Measurements from ENCODE around the gene NDUFAB1. TPM values are rescaled to one million over a fixed set of nuclear protein-coding genes. Genes with fewer than 3 reads are reported as not detected.

Gene NDUFAB1
- total and polyA plus RNA-seq, 2 of the 13 experiments (the other 11 are each of a cell fraction or from before 2014, with no cell fraction given), result 221 to 601 TPM

DNA sequence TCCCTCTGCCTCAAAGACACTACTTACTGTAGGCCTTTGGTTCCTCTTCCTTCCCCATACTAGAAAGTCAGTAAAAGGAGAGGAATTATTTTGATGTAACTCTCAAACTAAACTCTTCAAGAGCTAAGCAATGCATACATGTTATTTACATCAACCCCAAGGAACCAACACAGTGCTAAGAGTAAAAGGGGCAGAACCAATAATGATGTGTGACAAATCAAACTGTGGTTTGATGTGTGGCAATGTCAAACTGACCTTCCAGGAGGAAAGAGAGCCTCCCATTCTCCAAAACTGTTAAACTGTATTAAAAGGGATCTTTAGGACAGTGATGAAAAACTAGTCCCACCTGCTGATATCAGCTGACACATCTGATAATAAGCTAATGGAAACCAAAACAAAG is 15.7 kb downstream of the NDUFAB1 start:
- DNase-seq (ENCODE audit: low spot score), result no peak
- no TSS peak for BruUV-seq (replicated peaks)
- Histone ChIP-seq H3K9me3 (ENCODE audit: low read length) (no peaks in the 10 kb centered on the region), H3K79me2 (ENCODE audit: insufficient read depth, low read length) (no peaks in the 10 kb centered on the region), H3K36me3 (replicated peaks in 1 of 2; ENCODE audit: control insufficient read depth in 1 of 2, insufficient read depth in 2 of 2, low read length in 2 of 2) (peaks cover 31 to 65% of the 10 kb centered on the region in 2 experiments), H3K4me3 (replicated peaks in 1 of 3; ENCODE audit: insufficient read depth in 1 of 3, low read depth in 2 of 3, low read length in 3 of 3) (no peak overlapping the region), H3K27me3 (ENCODE audit: control insufficient read depth in 1 of 2, insufficient read depth in 2 of 2, low read length in 2 of 2) (no peaks in the 10 kb centered on the region), H3K27ac (ENCODE audit: extremely low read length, insufficient read depth, low read length) (no peak overlapping the region), H3K9ac (ENCODE audit: insufficient read depth, low read depth, low read length) (no peak overlapping the region), H3K4me2 (ENCODE audit: low read depth, low read length) (no peak overlapping the region), H4K20me1 (ENCODE audit: insufficient read depth, low read length) (peaks cover 5% of the 10 kb centered on the region; the same call in 1 of the 2 replicates), H3K4me1 (ENCODE audit: insufficient read depth, low read length) (no peaks in the 10 kb centered on the region), H2AFZ (ENCODE audit: low read length) (no peak overlapping the region)
- TF ChIP-seq POLR2AphosphoS5 (IDR thresholded peaks at IDR 0.05; ENCODE audit: low read depth, low read length), result peak; percentile 25
- TF ChIP-seq RBM22 (optimal IDR thresholded peaks at IDR 0.05; ENCODE audit: low read length), result peak; percentile 83
- TF ChIP-seq POLR2AphosphoS2 (IDR thresholded peaks at IDR 0.05; ENCODE audit: low read depth, low read length), result peak; percentile 58; the same call in 1 of the 2 replicates
- peak; percentile 2 to 19; a peak in 1 of 4 replicates for TF ChIP-seq POLR2A (IDR thresholded peaks at IDR 0.05; ENCODE audit: insufficient read depth in 1 of 2, low read depth in 2 of 2, low read length in 2 of 2)
- TF ChIP-seq SRSF4 (IDR thresholded peaks at IDR 0.05; ENCODE audit: low read depth, low read length, poor library complexity, severe bottlenecking), result no peak
- no peak for TF ChIP-seq PHB2 (IDR thresholded peaks at IDR 0.05; ENCODE audit: partially characterized antibody)
- TF ChIP-seq POLR2G (IDR thresholded peaks at IDR 0.05; ENCODE audit: low read depth, low read length), result peak; percentile 2; the same call in 1 of the 2 replicates
- no peak for TF ChIP-seq ZNF382 (CRISPR knock-in tag; IDR thresholded peaks at IDR 0.05; ENCODE audit: borderline replicate concordance)
- CTCF ChIA-PET (ENCODE audit: low intra/inter-chr PET ratio, low total read pairs), result no interaction called here
- FAIRE-seq, result no peak
- intact Hi-C loops (cut with micrococcal nuclease; ENCODE audit: unreplicated experiment), result no loop called here
- ATAC-seq, result no peak
- in situ Hi-C loops (cut with HindIII; ENCODE audit: extremely low pct_ligation_motif_present, low pct_unique_long_range_greater_than_20kb), result no loop called here
- POLR2A ChIA-PET, result interaction anchor here (0.7 to 1.5 kb wide), 2 partner anchors 16 to 51 kb away, joined by 3 read pairs; no protein-coding TSS in a partner anchor

GRCh38 chr16:23579371-23579770 is 16.7 kb downstream of the NDUFAB1 start:
- DNase-seq (ENCODE audit: low spot score) (no peak), ATAC-seq (no peak), FAIRE-seq (no peak)
- H4K20me1 ChIP-seq (ENCODE audit: insufficient read depth, low read length), result 0 out of 2 replicates have a peak, but pooled peaks cover 5% of the 10 kb centered on the region
- no peak overlapping the region for H2AFZ ChIP-seq (ENCODE audit: low read length)
- no TSS peak for BruUV-seq (replicated peaks)
- H3K4me1 ChIP-seq (ENCODE audit: insufficient read depth, low read length), result no peaks in the 10 kb centered on the region
- no peak overlapping the region for H3K9ac ChIP-seq (ENCODE audit: insufficient read depth, low read depth, low read length)
- CTCF ChIA-PET (ENCODE audit: low intra/inter-chr PET ratio, low total read pairs), result no interaction called here
- H3K36me3 ChIP-seq (replicated peaks in 1 of 2; ENCODE audit: control insufficient read depth in 1 of 2, insufficient read depth in 2 of 2, low read length in 2 of 2), result peaks cover 29 to 58% of the 10 kb centered on the region in 2 experiments
- H3K4me3 ChIP-seq (replicated peaks in 1 of 3; ENCODE audit: insufficient read depth in 1 of 3, low read depth in 2 of 3, low read length in 3 of 3), result no peak overlapping the region
- no peaks in the 10 kb centered on the region for H3K27me3 ChIP-seq (ENCODE audit: control insufficient read depth in 1 of 2, insufficient read depth in 2 of 2, low read length in 2 of 2)
- no peak overlapping the region for H3K27ac ChIP-seq (ENCODE audit: extremely low read length, insufficient read depth, low read length)
- H3K4me2 ChIP-seq (ENCODE audit: low read depth, low read length), result no peak overlapping the region
- POLR2A ChIA-PET, result no interaction called here
- in situ Hi-C loops (cut with HindIII; ENCODE audit: extremely low pct_ligation_motif_present, low pct_unique_long_range_greater_than_20kb), result no loop called here
- 97% methylated on average over 4 of the region's 4 CpGs for WGBS (ENCODE audit: low lambda C conversion rate)
- no peaks in the 10 kb centered on the region for H3K79me2 ChIP-seq (ENCODE audit: insufficient read depth, low read length)
- no peaks in the 10 kb centered on the region for H3K9me3 ChIP-seq (ENCODE audit: low read length)
- intact Hi-C loops (cut with micrococcal nuclease; ENCODE audit: unreplicated experiment), result no loop called here
- TF ChIP-seq ZNF556 (CRISPR knock-in tag; IDR thresholded peaks at IDR 0.05; ENCODE audit: borderline replicate concordance), result no peak
- TF ChIP-seq, protein P1, sequence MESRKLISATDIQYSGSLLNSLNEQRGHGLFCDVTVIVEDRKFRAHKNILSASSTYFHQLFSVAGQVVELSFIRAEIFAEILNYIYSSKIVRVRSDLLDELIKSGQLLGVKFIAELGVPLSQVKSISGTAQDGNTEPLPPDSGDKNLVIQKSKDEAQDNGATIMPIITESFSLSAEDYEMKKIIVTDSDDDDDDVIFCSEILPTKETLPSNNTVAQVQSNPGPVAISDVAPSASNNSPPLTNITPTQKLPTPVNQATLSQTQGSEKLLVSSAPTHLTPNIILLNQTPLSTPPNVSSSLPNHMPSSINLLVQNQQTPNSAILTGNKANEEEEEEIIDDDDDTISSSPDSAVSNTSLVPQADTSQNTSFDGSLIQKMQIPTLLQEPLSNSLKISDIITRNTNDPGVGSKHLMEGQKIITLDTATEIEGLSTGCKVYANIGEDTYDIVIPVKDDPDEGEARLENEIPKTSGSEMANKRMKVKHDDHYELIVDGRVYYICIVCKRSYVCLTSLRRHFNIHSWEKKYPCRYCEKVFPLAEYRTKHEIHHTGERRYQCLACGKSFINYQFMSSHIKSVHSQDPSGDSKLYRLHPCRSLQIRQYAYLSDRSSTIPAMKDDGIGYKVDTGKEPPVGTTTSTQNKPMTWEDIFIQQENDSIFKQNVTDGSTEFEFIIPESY (CRISPR knock-in tag; IDR thresholded peaks at IDR 0.05), result no peak
- TF ChIP-seq, protein P2, sequence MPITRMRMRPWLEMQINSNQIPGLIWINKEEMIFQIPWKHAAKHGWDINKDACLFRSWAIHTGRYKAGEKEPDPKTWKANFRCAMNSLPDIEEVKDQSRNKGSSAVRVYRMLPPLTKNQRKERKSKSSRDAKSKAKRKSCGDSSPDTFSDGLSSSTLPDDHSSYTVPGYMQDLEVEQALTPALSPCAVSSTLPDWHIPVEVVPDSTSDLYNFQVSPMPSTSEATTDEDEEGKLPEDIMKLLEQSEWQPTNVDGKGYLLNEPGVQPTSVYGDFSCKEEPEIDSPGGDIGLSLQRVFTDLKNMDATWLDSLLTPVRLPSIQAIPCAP (CRISPR knock-in tag; IDR thresholded peaks at IDR 0.05; ENCODE audit: low read depth), result no peak
- no peak for TF ChIP-seq SRF (IDR thresholded peaks at IDR 0.05; ENCODE audit: low read depth, low read length)
- TF ChIP-seq RNF2 (conservative IDR thresholded peaks at IDR 0.05; ENCODE audit: low read depth), result no peak
- no peak for TF ChIP-seq ZNF549 (CRISPR knock-in tag; IDR thresholded peaks at IDR 0.05)
- no peak for TF ChIP-seq SCMH1 (CRISPR knock-in tag; IDR thresholded peaks at IDR 0.05; ENCODE audit: borderline replicate concordance)
- TF ChIP-seq ZNF619 (CRISPR knock-in tag; IDR thresholded peaks at IDR 0.05), result 0 out of 2 replicates have a peak, but pooled peaks have one; percentile 51

Data from HepG2 (cell line).